ENCODE results near the gene HES4.

The HES4 gene, protein sequence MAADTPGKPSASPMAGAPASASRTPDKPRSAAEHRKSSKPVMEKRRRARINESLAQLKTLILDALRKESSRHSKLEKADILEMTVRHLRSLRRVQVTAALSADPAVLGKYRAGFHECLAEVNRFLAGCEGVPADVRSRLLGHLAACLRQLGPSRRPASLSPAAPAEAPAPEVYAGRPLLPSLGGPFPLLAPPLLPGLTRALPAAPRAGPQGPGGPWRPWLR

DNA sequence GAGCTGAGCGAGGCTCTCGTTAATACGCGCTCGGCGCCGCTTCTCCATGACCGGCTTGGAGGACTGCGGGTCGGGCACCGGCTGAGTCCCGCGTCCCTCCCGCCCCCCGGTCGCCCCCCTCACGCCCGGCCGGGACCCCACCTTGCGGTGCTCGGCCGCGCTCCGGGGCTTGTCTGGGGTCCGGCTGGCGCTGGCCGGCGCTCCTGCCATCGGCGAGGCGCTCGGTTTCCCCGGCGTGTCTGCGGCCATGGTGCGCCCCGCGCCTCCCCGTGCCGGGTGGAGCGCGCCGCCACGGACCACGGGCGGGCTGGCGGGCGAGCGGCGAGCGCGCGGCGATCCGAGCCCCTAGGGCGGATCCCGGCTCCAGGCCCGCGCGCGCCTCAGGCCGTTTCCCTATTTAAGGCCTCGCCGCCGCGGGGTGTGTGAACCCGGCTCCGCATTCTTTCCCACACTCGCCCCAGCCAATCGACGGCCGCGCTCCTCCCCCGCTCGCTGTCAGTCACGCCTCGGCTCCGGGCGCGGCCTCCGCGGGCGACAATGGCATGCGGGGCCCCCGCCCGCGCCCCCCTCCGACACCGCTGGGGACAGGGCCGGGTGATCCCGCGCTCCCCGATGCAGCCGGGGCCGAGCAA is at the start of gene HES4:
HES4 (minus strand) TSS at position 373 of the 632 bp plus-strand sequence; CDS start at position 249, 124 bp downstream.
- DNase-seq (ENCODE audit: low read depth, low spot score), result peak; percentile 69

GRCh38 chr1:1048765-1049164 is 48.9 kb upstream of the HES4 start:
- no peak for DNase-seq (ENCODE audit: low read depth, low spot score)

DNA sequence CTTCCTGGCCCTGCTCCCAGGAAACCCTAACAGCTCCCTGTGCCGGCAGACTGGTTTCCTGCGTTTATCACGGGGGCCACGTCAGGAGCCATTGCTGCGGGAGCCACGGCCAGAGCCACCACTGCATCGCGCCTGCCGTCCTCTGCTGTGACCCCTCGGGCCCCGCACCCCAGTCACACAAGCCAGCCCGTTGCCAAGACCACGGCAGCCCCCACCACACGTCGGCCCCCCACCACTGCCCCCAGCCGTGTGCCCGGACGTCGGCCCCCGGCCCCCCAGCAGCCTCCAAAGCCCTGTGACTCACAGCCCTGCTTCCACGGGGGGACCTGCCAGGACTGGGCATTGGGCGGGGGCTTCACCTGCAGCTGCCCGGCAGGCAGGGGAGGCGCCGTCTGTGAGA is 48.1 kb upstream of the HES4 start:
- no peak for DNase-seq (ENCODE audit: low read depth, low spot score)

DNA sequence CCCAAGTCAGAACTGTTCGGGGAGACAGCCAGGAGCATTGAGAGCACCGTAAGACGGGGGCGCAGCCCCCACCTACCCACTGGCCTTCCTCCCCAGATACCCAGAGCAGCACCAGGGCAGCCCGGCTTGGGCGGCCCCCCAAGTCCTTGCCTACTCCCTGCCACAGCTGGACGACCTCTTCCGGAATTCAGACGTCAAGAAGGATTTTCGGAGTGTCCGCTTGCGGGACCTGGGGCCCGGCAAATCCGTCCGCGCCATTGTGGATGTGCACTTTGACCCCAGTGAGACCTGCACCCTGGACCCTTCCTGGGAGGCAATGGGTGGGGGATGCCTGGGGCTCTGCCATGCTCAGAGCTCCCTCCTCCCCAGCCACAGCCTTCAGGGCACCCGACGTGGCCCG is 47.5 kb upstream of the HES4 start:
- DNase-seq (ENCODE audit: low read depth, low spot score), result no peak

DNA sequence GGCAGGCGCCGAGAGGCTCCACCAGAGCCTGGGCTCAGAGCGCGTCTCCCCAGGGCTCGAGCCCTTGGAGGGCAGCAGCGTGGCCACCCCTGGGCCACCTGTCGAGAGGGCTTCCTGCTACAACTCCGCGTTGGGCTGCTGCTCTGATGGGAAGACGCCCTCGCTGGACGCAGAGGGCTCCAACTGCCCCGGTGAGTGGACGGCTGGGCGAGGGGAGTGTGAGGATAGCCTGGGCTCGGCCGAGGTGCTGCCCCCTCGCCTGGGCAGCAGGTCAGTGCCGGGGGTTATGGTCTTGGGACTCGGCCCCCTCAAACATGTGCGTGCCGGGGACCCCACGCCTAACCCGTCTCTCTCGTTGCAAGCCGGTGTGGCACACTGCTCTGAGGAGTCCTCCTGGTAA is 46.9 kb upstream of the HES4 start:
- DNase-seq (ENCODE audit: low read depth, low spot score), result no peak

- no peak for DNase-seq (ENCODE audit: low read depth, low spot score)
Measured at GRCh38 chr1:1046243-1046642, 46.3 kb upstream of the HES4 start.

- no peak for DNase-seq (ENCODE audit: low read depth, low spot score)
Measured at GRCh38 chr1:1045129-1045528, 45.2 kb upstream of the HES4 start.

GRCh38 chr1:1044455-1045078 is 44.7 kb upstream of the HES4 start:
- no peak for DNase-seq (ENCODE audit: low read depth, low spot score)

GRCh38 chr1:1043921-1044320 is 44.0 kb upstream of the HES4 start:
- DNase-seq (ENCODE audit: low read depth, low spot score), result no peak

GRCh38 chr1:1043411-1043810 is 43.5 kb upstream of the HES4 start:
- no peak for DNase-seq (ENCODE audit: low read depth, low spot score)

GRCh38 chr1:1042835-1043234 is 42.9 kb upstream of the HES4 start:
- DNase-seq (ENCODE audit: low read depth, low spot score), result no peak

DNA sequence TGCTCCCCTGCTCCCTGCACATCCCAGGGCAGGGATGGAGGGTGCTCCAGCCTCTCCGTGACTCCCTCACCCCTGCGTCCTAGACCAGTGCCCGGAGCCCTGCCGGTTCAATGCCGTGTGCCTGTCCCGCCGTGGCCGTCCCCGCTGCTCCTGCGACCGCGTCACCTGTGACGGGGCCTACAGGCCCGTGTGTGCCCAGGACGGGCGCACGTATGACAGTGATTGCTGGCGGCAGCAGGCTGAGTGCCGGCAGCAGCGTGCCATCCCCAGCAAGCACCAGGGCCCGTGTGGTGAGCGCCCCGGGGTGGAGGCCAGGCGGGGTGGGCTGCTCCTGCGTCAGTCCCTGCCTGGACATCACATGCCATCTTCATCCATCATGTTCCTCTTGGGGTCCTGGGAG is 42.0 kb upstream of the HES4 start:
- DNase-seq (ENCODE audit: low read depth, low spot score), result no peak

DNA sequence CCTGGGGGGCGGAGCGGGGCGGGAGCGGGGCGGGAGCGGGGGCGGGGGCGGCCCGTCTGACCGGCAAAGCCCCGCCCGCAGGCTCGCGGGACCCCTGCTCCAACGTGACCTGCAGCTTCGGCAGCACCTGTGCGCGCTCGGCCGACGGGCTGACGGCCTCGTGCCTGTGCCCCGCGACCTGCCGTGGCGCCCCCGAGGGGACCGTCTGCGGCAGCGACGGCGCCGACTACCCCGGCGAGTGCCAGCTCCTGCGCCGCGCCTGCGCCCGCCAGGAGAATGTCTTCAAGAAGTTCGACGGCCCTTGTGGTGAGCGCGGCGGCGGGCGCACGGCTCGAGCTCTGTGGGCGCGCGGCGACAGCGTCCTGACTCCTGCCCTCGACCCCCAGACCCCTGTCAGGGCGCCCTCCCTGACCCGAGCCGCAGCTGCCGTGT is 41.2 kb upstream of the HES4 start:
- DNase-seq (ENCODE audit: low read depth, low spot score), result no peak

GRCh38 chr1:1040004-1040991 is 40.4 kb upstream of the HES4 start:
- DNase-seq (ENCODE audit: low read depth, low spot score), result no peak

DNA sequence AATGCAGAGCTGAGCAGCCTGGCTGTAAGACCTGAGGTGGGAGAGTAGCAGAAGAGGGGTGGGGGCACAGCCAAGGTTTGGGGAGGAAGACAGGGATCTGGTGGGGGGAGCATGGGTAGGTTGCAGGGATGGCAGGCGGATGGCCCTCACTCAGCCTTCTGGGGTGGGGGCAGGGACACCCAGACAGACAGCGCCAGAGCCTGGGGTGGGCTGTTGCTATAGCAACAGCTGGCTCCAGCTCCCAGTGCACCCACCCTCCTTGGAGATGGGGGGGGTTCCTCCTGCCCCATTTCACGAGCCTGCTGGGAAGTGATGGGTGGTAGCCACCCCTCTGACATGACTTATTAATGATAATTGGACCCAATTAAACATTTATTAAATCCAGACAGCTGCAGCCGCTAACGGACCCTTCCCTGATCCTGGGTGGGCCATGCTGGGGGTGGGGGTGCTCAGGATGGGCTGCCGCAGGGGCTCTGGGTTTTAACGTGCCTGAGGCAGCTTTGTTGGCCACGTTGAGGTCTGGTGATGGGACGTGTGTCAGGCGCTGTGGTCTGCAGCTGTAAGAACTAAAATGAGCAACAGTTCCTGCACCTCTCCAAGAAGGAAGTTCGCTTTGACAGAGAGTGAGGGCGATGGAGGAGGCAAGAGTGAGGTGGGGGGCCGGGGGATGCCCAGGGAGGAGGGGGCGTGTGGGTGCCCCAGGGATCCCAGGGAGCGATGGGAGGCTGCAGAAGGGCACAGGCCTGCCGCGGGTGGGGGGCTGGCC is 39.4 kb upstream of the HES4 start:
- no peak for DNase-seq (ENCODE audit: low read depth, low spot score)

- no peak for DNase-seq (ENCODE audit: low read depth, low spot score)
Measured at GRCh38 chr1:1038694-1039093, 38.8 kb upstream of the HES4 start.

- no peak for DNase-seq (ENCODE audit: low read depth, low spot score)
Measured at GRCh38 chr1:1037366-1038327, 37.8 kb upstream of the HES4 start.

- no peak for DNase-seq (ENCODE audit: low read depth, low spot score)
Measured at GRCh38 chr1:1035291-1035943, 35.5 kb upstream of the HES4 start.

- no peak for DNase-seq (ENCODE audit: low read depth, low spot score)
Measured at GRCh38 chr1:1034439-1034781, 34.5 kb upstream of the HES4 start.
